SKM-1 treated with dmso at 0.1 percent for 144 hours (cell line): ENCODE data around the gene MYOCOS.
"Not testable (repeated sequence)": the region's sequence is repeated elsewhere in the genome, so short reads cannot be mapped to it uniquely, and the experiment has no call there.

Experiments used
- DNase-seq: peaks from one replicate; lab custom pipeline; 2025; ENCODE audit not compliant: unreplicated experiment; lab: John Stamatoyannopoulos, UW

The MYOCOS gene

GRCh38 chr1:171656206-171656605 is 34.2 kb downstream of the MYOCOS start:
- DNase-seq = not testable (repeated sequence)

- DNase-seq = no peak
These were observed 39.1 kb downstream of the MYOCOS start for GRCh38 chr1:171661076-171661650.

- DNase-seq = no peak
These were observed 41.2 kb downstream of the MYOCOS start for GRCh38 chr1:171663036-171663853.

GRCh38 chr1:171663854-171664575 is 42.0 kb downstream of the MYOCOS start:
- no peak for DNase-seq

GRCh38 chr1:171664976-171665375 is 42.9 kb downstream of the MYOCOS start:
- no peak for DNase-seq

GRCh38 chr1:171666114-171666769 is 44.2 kb downstream of the MYOCOS start:
- no peak for DNase-seq

- no peak for DNase-seq
These were observed 46.3 kb downstream of the MYOCOS start for GRCh38 chr1:171668372-171668771.

GRCh38 chr1:171670739-171671138 is 48.7 kb downstream of the MYOCOS start:
- DNase-seq = no peak

GRCh38 chr1:171674431-171675405 is 52.7 kb downstream of the MYOCOS start:
- no peak for DNase-seq
